HEK293T (cell line): ENCODE results near the gene C15orf61.

Experiments
- BHLHE40 ChIP-seq: fragments of 450-650 bp; IDR thresholded peaks from 2 replicates; pipeline ENCODE4 v1.6.1; 2016; ENCODE audit warnings: mild to moderate bottlenecking, moderate library complexity, borderline replicate concordance
- ELF4 ChIP-seq: fragments of 450-650 bp; IDR thresholded peaks from 2 replicates; pipeline ENCODE4 v1.6.1; 2017; ENCODE audit warnings: antibody characterized with exemption
- SUZ12 ChIP-seq: fragments of 450-650 bp; IDR thresholded peaks from 2 replicates; pipeline ENCODE4 v1.6.1; 2016; ENCODE audit warnings: mild to moderate bottlenecking

DNA sequence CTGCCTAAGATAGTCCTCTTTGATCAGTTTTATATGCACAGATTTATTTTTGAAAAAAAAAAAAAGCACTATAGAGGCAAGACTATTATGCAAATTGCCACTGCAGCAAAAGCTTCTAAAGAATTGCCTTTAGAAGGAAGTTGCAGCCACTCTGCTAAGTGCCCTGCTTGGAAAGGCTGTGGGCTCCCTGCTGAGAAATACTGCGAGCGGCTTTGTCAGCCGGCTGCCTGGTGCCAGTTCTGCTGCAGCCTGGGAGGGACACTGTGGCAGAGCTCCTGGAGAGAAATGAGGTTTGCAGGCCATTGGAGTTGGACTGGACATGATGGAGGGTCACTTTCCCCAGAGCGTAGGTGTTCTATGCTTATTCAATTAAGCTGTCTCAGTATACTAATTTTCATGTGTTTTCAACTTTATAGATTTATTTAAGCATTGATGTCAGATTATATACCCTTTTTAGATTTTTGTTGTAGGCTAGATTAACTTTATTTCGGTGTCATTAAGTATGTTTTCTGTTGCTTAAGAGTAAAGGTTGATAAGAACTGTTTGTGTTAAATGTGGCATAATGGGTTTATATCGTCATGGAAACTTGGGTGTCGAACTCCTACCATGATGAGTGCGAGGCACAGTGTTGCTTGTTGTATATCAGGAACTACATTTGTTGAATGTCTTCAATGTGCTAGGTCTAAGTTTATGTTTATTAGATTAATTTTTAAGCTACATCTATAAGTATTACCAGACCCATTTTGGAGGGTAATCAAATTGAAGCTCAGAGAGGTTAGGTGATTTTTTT lies 28.1 kb downstream of the C15orf61 start:
- TF ChIP-seq SUZ12 (no peak), BHLHE40 (no peak), ELF4 (no peak)
